SK-N-SH treated with all-trans-retinoic acid at 6 μM for 48 hours (cell line): ENCODE data around the gene ADIPOR1.

Experiments
- ATAC-seq: fragments of 200-7000 bp; cut with Tn5 transposase; 3 replicates; pipeline ENCODE4 v1.9.1; 2020; ENCODE audit warnings: mild to moderate bottlenecking, moderate library complexity
- ARNTL ChIP-seq: fragments of 450-650 bp; formaldehyde crosslinking; IDR thresholded peaks from 2 replicates; pipeline ENCODE4 v1.5.0; 2020; ENCODE audit warnings: low read depth, mild to moderate bottlenecking, moderate library complexity, borderline replicate concordance
- BACH2 ChIP-seq: fragments of 250-450 bp; sonication (Bioruptor Pico); IDR thresholded peaks from 2 replicates; pipeline ENCODE4 v1.9.0; 2021; ENCODE audit warnings: mild to moderate bottlenecking, borderline replicate concordance
- ESRRG ChIP-seq: fragments of 250-450 bp; sonication (Bioruptor Pico); IDR thresholded peaks from 2 replicates; pipeline ENCODE4 v1.6.1; 2021; ENCODE audit warnings: mild to moderate bottlenecking
- GLIS3 ChIP-seq: fragments of 250-450 bp; sonication (Bioruptor Pico); IDR thresholded peaks from 2 replicates; pipeline ENCODE4 v1.5.0; 2020; ENCODE audit warnings: mild to moderate bottlenecking, moderate library complexity
- ISL1 ChIP-seq: fragments of 250-450 bp; sonication (Bioruptor Pico); IDR thresholded peaks from 2 replicates; pipeline ENCODE4 v2.1.2; 2022; ENCODE audit warnings: mild to moderate bottlenecking, moderate library complexity
- OSR1 ChIP-seq: fragments of 250-450 bp; sonication (Bioruptor Pico); IDR thresholded peaks from 2 replicates; pipeline ENCODE4 v1.8.0; 2022; ENCODE audit warnings: moderate library complexity, mild to moderate bottlenecking, inconsistent platforms
- PPARA ChIP-seq: fragments of 250-450 bp; sonication (Bioruptor Pico); IDR thresholded peaks from 2 replicates; pipeline ENCODE4 v1.5.0; 2020; ENCODE audit warnings: mild to moderate bottlenecking, borderline replicate concordance
- RARB ChIP-seq: fragments of 250-450 bp; sonication (Bioruptor Pico); IDR thresholded peaks from 2 replicates; pipeline ENCODE4 v1.8.0; 2021; ENCODE audit warnings: mild to moderate bottlenecking, moderate library complexity
- TCF4 ChIP-seq: fragments of 250-450 bp; sonication (Bioruptor Pico); IDR thresholded peaks from 2 replicates; pipeline ENCODE4 v1.8.0; 2021; ENCODE audit warnings: mild to moderate bottlenecking, moderate library complexity, borderline replicate concordance
- TOX ChIP-seq: fragments of 250-450 bp; sonication (Bioruptor Pico); IDR thresholded peaks from 2 replicates; pipeline ENCODE4 v1.8.0; 2021; ENCODE audit warnings: mild to moderate bottlenecking, moderate library complexity, borderline replicate concordance
- ZC3H10 ChIP-seq: fragments of 250-450 bp; sonication (Bioruptor Pico); IDR thresholded peaks from 2 replicates; pipeline ENCODE4 v1.5.1; 2021; ENCODE audit warnings: mild to moderate bottlenecking, moderate library complexity
- ZNF565 ChIP-seq: fragments of 450-650 bp; formaldehyde crosslinking; conservative IDR thresholded peaks from 2 replicates; pipeline ENCODE4 v1.5.0; 2020; ENCODE audit warnings: low read depth, mild to moderate bottlenecking, moderate library complexity
- ZNF8 ChIP-seq: fragments of 450-650 bp; formaldehyde crosslinking; IDR thresholded peaks from 2 replicates; pipeline ENCODE4 v1.5.0; 2020; ENCODE audit warnings: mild to moderate bottlenecking, moderate library complexity
- TF ChIP-seq, protein P1 (sequence below): fragments of 250-450 bp; sonication (Bioruptor Pico); IDR thresholded peaks from 2 replicates; pipeline ENCODE4 v1.5.0; 2020; ENCODE audit warnings: mild to moderate bottlenecking, moderate library complexity
- TF ChIP-seq, protein P2 (sequence below): fragments of 250-450 bp; sonication (Bioruptor Pico); IDR thresholded peaks from 2 replicates; pipeline ENCODE4 v1.8.0; 2021; ENCODE audit warnings: low read depth, mild to moderate bottlenecking, moderate library complexity, borderline replicate concordance
- TF ChIP-seq, protein P3 (sequence below): fragments of 250-450 bp; sonication (Bioruptor Pico); IDR thresholded peaks from 2 replicates; pipeline ENCODE4 v1.8.0; 2020; ENCODE audit warnings: mild to moderate bottlenecking, moderate library complexity, borderline replicate concordance
- TF ChIP-seq, protein P4 (sequence below): fragments of 250-450 bp; sonication (Bioruptor Pico); IDR thresholded peaks from 2 replicates; pipeline ENCODE4 v1.5.1; 2021; ENCODE audit warnings: mild to moderate bottlenecking, moderate library complexity

Gene ADIPOR1

DNA sequence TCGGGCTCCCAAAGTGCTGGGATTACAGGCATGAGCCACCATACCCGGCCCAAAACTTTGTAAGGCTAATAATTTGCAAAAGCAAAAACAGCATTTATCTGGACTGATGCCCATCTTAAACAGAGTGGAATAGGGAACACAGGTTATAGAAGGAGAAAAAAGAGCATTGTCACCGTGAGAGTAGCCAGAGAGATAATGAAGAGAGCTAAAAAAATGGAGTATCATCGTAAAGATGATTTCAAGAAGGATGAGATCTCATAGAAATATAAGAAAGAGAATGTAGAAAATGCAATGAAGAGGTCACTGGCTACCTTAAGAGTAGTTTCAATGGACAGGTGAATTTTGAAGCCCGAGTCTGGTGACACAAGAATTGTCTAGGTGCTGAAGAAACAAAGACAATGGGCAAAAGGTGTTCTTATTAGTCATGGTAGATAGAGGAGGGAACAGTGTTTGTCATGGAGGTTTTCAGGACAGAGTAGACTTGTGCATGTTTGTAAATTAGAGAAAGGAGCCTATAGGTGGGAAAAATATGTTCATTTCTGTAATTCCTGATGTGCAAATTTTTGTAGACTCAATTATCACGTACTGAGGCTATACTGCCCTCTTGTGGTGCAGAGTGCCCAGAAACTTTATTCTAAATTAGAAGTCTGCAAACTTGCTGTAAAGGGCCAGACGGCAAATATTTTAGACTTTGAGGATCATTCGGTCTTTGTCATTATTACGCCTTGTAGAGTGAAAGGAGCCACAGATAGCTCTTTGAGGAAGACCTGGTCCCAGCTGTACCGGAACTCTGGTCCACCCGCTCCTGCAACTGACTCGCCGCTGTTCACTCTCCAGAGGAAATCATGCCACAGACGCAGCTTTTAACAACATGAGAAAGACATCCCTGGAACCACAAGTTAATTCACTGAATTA lies 41.0 kb upstream of the ADIPOR1 start:
- ATAC-seq = peak; percentile 81
- TF ChIP-seq, protein P1, sequence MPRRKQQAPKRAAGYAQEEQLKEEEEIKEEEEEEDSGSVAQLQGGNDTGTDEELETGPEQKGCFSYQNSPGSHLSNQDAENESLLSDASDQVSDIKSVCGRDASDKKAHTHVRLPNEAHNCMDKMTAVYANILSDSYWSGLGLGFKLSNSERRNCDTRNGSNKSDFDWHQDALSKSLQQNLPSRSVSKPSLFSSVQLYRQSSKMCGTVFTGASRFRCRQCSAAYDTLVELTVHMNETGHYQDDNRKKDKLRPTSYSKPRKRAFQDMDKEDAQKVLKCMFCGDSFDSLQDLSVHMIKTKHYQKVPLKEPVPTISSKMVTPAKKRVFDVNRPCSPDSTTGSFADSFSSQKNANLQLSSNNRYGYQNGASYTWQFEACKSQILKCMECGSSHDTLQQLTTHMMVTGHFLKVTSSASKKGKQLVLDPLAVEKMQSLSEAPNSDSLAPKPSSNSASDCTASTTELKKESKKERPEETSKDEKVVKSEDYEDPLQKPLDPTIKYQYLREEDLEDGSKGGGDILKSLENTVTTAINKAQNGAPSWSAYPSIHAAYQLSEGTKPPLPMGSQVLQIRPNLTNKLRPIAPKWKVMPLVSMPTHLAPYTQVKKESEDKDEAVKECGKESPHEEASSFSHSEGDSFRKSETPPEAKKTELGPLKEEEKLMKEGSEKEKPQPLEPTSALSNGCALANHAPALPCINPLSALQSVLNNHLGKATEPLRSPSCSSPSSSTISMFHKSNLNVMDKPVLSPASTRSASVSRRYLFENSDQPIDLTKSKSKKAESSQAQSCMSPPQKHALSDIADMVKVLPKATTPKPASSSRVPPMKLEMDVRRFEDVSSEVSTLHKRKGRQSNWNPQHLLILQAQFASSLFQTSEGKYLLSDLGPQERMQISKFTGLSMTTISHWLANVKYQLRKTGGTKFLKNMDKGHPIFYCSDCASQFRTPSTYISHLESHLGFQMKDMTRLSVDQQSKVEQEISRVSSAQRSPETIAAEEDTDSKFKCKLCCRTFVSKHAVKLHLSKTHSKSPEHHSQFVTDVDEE (CRISPR knock-in tag) = no peak
- TF ChIP-seq ZNF565 (CRISPR knock-in tag) (no peak), TOX (CRISPR knock-in tag) (no peak), TCF4 (CRISPR knock-in tag) (no peak), GLIS3 (CRISPR knock-in tag) (no peak), BACH2 (CRISPR knock-in tag) (no peak), ARNTL (CRISPR knock-in tag) (no peak)
- TF ChIP-seq, all 23 proteins: peak for 0

DNA sequence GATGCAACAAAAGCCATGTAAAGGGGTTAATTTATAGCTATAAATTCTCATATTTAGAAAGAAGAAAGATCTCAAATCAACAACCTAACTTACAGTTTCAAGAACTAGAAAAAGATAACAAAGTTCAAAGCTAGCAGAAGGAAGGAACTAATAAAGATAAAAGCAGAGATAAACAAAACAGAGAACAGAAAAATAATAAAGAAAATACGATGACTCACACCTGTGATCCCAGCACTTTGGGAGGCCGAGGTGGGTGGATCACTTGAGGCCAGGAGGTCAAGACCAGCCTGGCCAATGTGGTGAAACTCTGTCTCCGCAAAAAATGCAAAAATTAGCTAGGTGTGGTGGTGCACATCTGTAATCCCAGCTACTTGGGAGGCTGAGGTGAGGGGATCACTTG lies 36.6 kb upstream of the ADIPOR1 start:
- TF ChIP-seq RARB (CRISPR knock-in tag) (no peak), ZNF565 (CRISPR knock-in tag) (no peak), PPARA (CRISPR knock-in tag) (no peak), OSR1 (CRISPR knock-in tag) (no peak)
- TF ChIP-seq, protein P2, sequence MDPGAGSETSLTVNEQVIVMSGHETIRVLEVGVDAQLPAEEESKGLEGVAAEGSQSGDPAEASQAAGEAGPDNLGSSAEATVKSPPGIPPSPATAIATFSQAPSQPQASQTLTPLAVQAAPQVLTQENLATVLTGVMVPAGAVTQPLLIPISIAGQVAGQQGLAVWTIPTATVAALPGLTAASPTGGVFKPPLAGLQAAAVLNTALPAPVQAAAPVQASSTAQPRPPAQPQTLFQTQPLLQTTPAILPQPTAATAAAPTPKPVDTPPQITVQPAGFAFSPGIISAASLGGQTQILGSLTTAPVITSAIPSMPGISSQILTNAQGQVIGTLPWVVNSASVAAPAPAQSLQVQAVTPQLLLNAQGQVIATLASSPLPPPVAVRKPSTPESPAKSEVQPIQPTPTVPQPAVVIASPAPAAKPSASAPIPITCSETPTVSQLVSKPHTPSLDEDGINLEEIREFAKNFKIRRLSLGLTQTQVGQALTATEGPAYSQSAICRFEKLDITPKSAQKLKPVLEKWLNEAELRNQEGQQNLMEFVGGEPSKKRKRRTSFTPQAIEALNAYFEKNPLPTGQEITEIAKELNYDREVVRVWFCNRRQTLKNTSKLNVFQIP (CRISPR knock-in tag) = no peak
- TF ChIP-seq, protein P3, sequence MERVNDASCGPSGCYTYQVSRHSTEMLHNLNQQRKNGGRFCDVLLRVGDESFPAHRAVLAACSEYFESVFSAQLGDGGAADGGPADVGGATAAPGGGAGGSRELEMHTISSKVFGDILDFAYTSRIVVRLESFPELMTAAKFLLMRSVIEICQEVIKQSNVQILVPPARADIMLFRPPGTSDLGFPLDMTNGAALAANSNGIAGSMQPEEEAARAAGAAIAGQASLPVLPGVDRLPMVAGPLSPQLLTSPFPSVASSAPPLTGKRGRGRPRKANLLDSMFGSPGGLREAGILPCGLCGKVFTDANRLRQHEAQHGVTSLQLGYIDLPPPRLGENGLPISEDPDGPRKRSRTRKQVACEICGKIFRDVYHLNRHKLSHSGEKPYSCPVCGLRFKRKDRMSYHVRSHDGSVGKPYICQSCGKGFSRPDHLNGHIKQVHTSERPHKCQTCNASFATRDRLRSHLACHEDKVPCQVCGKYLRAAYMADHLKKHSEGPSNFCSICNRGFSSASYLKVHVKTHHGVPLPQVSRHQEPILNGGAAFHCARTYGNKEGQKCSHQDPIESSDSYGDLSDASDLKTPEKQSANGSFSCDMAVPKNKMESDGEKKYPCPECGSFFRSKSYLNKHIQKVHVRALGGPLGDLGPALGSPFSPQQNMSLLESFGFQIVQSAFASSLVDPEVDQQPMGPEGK (CRISPR knock-in tag) = no peak
- TF ChIP-seq, protein P1 (CRISPR knock-in tag) = no peak
- ATAC-seq = no peak

DNA sequence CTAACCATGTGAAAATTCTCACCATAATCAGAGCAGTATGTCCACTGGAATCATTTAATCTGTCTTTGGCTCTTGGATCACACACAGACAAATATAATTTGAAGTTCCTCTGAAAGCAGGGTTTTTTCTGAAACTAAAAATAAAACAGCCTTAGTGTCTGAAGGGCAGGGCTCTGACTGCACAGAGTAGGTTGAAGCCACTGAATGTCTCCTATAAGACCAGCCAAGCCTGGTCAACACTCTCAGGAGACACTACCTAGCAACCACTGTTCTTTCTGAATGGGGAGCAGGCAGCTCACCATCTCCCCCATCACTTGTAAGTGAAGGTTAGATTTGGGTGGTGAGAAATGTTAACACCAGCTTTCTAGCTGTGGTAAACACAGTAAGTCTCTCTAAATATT lies 33.0 kb upstream of the ADIPOR1 start:
- ATAC-seq = no peak
- TF ChIP-seq TCF4 (CRISPR knock-in tag) = no peak
- no peak for TF ChIP-seq ESRRG
- no peak for TF ChIP-seq RARB (CRISPR knock-in tag)
- no peak for TF ChIP-seq ZNF8 (CRISPR knock-in tag)
- no peak for TF ChIP-seq ISL1 (CRISPR knock-in tag)
- TF ChIP-seq, protein P1 (CRISPR knock-in tag) = no peak
- TF ChIP-seq, protein P4, sequence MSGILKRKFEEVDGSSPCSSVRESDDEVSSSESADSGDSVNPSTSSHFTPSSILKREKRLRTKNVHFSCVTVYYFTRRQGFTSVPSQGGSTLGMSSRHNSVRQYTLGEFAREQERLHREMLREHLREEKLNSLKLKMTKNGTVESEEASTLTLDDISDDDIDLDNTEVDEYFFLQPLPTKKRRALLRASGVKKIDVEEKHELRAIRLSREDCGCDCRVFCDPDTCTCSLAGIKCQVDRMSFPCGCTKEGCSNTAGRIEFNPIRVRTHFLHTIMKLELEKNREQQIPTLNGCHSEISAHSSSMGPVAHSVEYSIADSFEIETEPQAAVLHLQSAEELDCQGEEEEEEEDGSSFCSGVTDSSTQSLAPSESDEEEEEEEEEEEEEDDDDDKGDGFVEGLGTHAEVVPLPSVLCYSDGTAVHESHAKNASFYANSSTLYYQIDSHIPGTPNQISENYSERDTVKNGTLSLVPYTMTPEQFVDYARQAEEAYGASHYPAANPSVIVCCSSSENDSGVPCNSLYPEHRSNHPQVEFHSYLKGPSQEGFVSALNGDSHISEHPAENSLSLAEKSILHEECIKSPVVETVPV (CRISPR knock-in tag) = no peak
- TF ChIP-seq, protein P3 (CRISPR knock-in tag) = no peak
- no peak for TF ChIP-seq ZC3H10 (CRISPR knock-in tag)
- TF ChIP-seq, protein P2 (CRISPR knock-in tag) = no peak
